ENCODE measurements around the gene SLFN13. TPM values are rescaled to one million over a fixed set of nuclear protein-coding genes. Genes with fewer than 3 reads are reported as not detected.

Gene SLFN13
- total and polyA plus RNA-seq, 9 of the 15 experiments (the other 6 are each of a cell fraction or from before 2014, with no cell fraction given), result 0.04 to 0.49 (median 0.17) TPM

DNA sequence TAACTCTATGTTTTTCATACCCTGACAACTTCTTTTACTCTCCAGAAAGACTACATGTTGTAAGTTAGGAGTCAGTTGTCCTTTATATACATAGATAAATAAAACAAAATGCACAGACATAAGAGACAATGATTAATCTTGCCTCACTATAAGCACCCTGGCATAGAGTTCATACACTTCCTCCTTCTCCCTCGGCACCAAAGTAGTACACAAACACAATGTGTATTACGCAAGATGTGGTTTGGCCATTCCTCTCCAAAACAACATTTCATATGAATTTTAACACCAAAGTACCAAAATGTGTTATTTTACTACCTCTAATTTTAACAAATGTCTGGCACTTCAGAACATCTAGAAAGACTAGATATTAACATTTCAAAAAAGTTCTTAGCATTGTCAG lies 57.9 kb downstream of the SLFN13 start:
- Histone ChIP-seq H3K36me3 (ENCODE audit: control insufficient read depth, insufficient read depth, low read length) (no peaks in the 10 kb centered on the region), H3K27ac (ENCODE audit: extremely low read depth, low read depth, low read length) (no peak overlapping the region), H3K9ac (ENCODE audit: insufficient read depth in 1 of 2, low read depth in 2 of 2, low read length in 2 of 2) (no peak overlapping the region), H3K9me3 (replicated peaks; ENCODE audit: control insufficient read depth, insufficient read depth, low read depth, low read length) (no peaks in the 10 kb centered on the region), H4K20me1 (replicated peaks; ENCODE audit: control insufficient read depth, insufficient read depth, low read length) (no peaks in the 10 kb centered on the region), H3K4me2 (ENCODE audit: insufficient read depth, low read length) (no peak overlapping the region), H3K9me1 (ENCODE audit: control insufficient read depth, insufficient read depth, low read length) (no peaks in the 10 kb centered on the region), H3K4me1 (replicated peaks in 1 of 2; ENCODE audit: control insufficient read depth in 2 of 2, insufficient read depth in 2 of 2, low read length in 2 of 2) (no peaks in the 10 kb centered on the region; a peak in 1 of 5 replicates), H3K27me3 (ENCODE audit: control insufficient read depth in 2 of 2, insufficient read depth in 2 of 2, low read length in 2 of 2) (no peaks in the 10 kb centered on the region; a peak in 1 of 5 replicates), H3K79me2 (ENCODE audit: control insufficient read depth, insufficient read depth, low read length) (no peaks in the 10 kb centered on the region), H3K4me3 (no peak overlapping the region), H2AFZ (ENCODE audit: low read depth, low read length) (no peak overlapping the region)
- WGBS (ENCODE audit: insufficient coverage, low coverage, missing lambda C conversion rate), result 5% methylated on average over 2 of the region's 2 CpGs
- no TSS peak for BruUV-seq (replicated peaks)
- intact Hi-C loops (cut with micrococcal nuclease), result no loop called here
- ATAC-seq (no peak), FAIRE-seq (no peak), DNase-seq (ENCODE audit: extremely low read depth in 1 of 4, low spot score in 3 of 4) (no peak)
- in situ Hi-C loops (cut with MboI), result no loop called here
- ChIA-PET CTCF (ENCODE audit: low intra/inter-chr PET ratio) (no interaction called here), POLR2A (no interaction called here)
- no peak for TF ChIP-seq RB1 (IDR thresholded peaks at IDR 0.05; ENCODE audit: low read depth)
- TF ChIP-seq, protein P1, sequence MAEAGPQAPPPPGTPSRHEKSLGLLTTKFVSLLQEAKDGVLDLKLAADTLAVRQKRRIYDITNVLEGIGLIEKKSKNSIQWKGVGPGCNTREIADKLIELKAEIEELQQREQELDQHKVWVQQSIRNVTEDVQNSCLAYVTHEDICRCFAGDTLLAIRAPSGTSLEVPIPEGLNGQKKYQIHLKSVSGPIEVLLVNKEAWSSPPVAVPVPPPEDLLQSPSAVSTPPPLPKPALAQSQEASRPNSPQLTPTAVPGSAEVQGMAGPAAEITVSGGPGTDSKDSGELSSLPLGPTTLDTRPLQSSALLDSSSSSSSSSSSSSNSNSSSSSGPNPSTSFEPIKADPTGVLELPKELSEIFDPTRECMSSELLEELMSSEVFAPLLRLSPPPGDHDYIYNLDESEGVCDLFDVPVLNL (CRISPR knock-in tag; IDR thresholded peaks at IDR 0.05; ENCODE audit: low read depth), result no peak
- no peak for TF ChIP-seq TAF7 (tag; IDR thresholded peaks at IDR 0.05)
- peak; percentile 55 for TF ChIP-seq CEBPB (tag; IDR thresholded peaks at IDR 0.05)
- TF ChIP-seq MCM2 (IDR thresholded peaks at IDR 0.05; ENCODE audit: low read depth), result no peak
- TF ChIP-seq, protein P2, sequence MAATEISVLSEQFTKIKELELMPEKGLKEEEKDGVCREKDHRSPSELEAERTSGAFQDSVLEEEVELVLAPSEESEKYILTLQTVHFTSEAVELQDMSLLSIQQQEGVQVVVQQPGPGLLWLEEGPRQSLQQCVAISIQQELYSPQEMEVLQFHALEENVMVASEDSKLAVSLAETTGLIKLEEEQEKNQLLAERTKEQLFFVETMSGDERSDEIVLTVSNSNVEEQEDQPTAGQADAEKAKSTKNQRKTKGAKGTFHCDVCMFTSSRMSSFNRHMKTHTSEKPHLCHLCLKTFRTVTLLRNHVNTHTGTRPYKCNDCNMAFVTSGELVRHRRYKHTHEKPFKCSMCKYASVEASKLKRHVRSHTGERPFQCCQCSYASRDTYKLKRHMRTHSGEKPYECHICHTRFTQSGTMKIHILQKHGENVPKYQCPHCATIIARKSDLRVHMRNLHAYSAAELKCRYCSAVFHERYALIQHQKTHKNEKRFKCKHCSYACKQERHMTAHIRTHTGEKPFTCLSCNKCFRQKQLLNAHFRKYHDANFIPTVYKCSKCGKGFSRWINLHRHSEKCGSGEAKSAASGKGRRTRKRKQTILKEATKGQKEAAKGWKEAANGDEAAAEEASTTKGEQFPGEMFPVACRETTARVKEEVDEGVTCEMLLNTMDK (IDR thresholded peaks at IDR 0.05; ENCODE audit: borderline replicate concordance, insufficient read depth, low read depth, low read length, poor library complexity, severe bottlenecking), result no peak
- TF ChIP-seq TAL1 (IDR thresholded peaks at IDR 0.05), result no peak
- TF ChIP-seq CEBPG (CRISPR knock-in tag; IDR thresholded peaks at IDR 0.05), result no peak
- TF ChIP-seq CEBPG (tag; conservative IDR thresholded peaks at IDR 0.05 in 1 of 2, IDR thresholded peaks at IDR 0.05 in 1 of 2), result peak in 1 of 2 experiments; percentile 50; a peak in 2 of 4 replicates
- no peak for TF ChIP-seq RBM14 (IDR thresholded peaks at IDR 0.05; ENCODE audit: borderline replicate concordance, insufficient read depth, low read depth, low read length)
- TF ChIP-seq GTF3C2 (IDR thresholded peaks at IDR 0.05; ENCODE audit: borderline replicate concordance, extremely low read depth, insufficient read length), result no peak

Data from K562 (cell line).